Heart right ventricle (tissue), 16 donors: ENCODE results near the gene SYDE2. TPM values are rescaled to one million over a fixed set of nuclear protein-coding genes. Genes with fewer than 3 reads are reported as not detected.

Experiments
- ATAC-seq, 8 donors: fragments of 200-7000 bp; cut with Tn5 transposase; one replicate each; pipeline ENCODE4 v1.9.1; 2020; ENCODE audit warnings: mild to moderate bottlenecking in 8 of 8, moderate library complexity in 8 of 8, moderate number of reproducible peaks in 1 of 8
- DNase-seq, 2 donors: peaks; one replicate each; pipeline ENCODE4 v3.0.0-alpha.2; 2020
- H3K27ac ChIP-seq, 10 donors: fragments of 200-600 bp; sonication (generic) in 2 of 10; one replicate each; pipeline versions ENCODE4 v1.5.0 to v1.8.0; 2020 to 2022; ENCODE audit warnings: mild to moderate bottlenecking in 3 of 10
- H3K27me3 ChIP-seq, 7 donors: fragments of 200-600 bp; one replicate each; pipeline ENCODE4 v1.8.0; 2021 to 2022; ENCODE audit warnings: mild to moderate bottlenecking in 2 of 7
- H3K36me3 ChIP-seq, 9 donors: fragments of 200-600 bp; sonication (generic) in 1 of 9; one replicate each; pipeline versions ENCODE4 v1.5.0 to v1.8.0; 2020 to 2022; ENCODE audit warnings: mild to moderate bottlenecking in 2 of 9
- H3K4me1 ChIP-seq, 9 donors: fragments of 200-600 bp; sonication (generic) in 1 of 9; one replicate each; pipeline versions ENCODE4 v1.5.0 to v1.8.0; 2020 to 2022; ENCODE audit warnings: mild to moderate bottlenecking in 4 of 9
- H3K4me3 ChIP-seq, 10 donors: fragments of 200-600 bp; sonication (generic) in 2 of 10; one replicate each; pipeline versions ENCODE4 v1.5.0 to v1.8.0; 2020 to 2022; ENCODE audit warnings: mild to moderate bottlenecking in 7 of 10, moderate library complexity in 2 of 10
- H3K9me3 ChIP-seq, 11 donors: fragments of 200-600 bp in 10 of 11; sonication (generic) in 2 of 11; one replicate each; pipeline versions ENCODE4 v1.5.0 to v1.8.0; 2013 to 2022; ENCODE audit warnings: mild to moderate bottlenecking in 2 of 11, control low read depth in 1 of 11, moderate library complexity in 1 of 11
- CTCF ChIP-seq, 9 donors: fragments of 200-600 bp; sonication (generic) in 2 of 9; IDR thresholded peaks; one replicate each; pipeline versions ENCODE4 v1.5.0 to v1.8.0; 2021 to 2022; ENCODE audit warnings: antibody characterized with exemption in 9 of 9, mild to moderate bottlenecking in 5 of 9, moderate library complexity in 1 of 9
- WGBS, 2 donors: extraction: QIAGEN DNeasy Blood & Tissue Kit; methylation state at CpG; one replicate each; pipeline ENCODE4 v1.1.7; 2013; ENCODE audit warnings: inconsistent platforms in 1 of 2; 5-methylcytosine and 5-hydroxymethylcytosine counted together
- intact Hi-C, 10 donors: fragments of 100-400 bp; cut with DNase I; formaldehyde crosslinking; loops; one replicate each; pipeline versions ENCODE4 v1.11.1 to v1.14.2; 2022
- polyA plus RNA-seq, 2 donors: library from polyadenylated mRNA; stranded (reverse); fragments of 200-250 nt; gene quantifications; one replicate each; pipeline ENCODE4 v1.2.3, GENCODE V29; 2013
- total RNA-seq, 10 donors: library from RNA; stranded (reverse); fragmentation: NEBNext Ultra II Directional in 3 of 10; extraction: Animal tissue kit (Norgen Biotek cat#: 25700) in 3 of 10; gene quantifications; one replicate each; pipeline versions ENCODE4 v1.2.1 to v1.2.4, GENCODE V29; 2021 to 2023
- donor health status: Arrhythmogenic right ventricular cardiomyopathy.
- donor health status: ischemic (EF 13 %, LVEDD 7.1; RV severe dilation, severe dysfunction).
- donor health status: healthy with polysubstance abuse.
- donor health status: DM: no; HTN: yes; CAD: no.
- donor health status: DM: no; HTN: no; CAD: no.
- donor health status: ischemic (EF 25% LVEDD 6.9; RV normal size, moderate dysfunction).
- donor health status: ischemic (EF 25% LVEDD 5.7; RV mildly dilated, moderate dysfunction).
- donor health status: healthy.
- donor health status: DM: yes; HTN: yes; CAD: no.
- donor health status: Ischemic cardiomyopathy.
- donor health status: ischemic (EF 35%, LVEDD 5.7; RV mildly dilated, moderate dysfunction).
- donor health status: nonischemic (EF 11% LVEDD 7.7; RV severe dilation, severe dysfunction).
- donor health status: DM: yes; HTN: yes; CAD: no.
- donor health status: PGD.
- donor health status: ischemic (EF 29% LVEDD 5.4; RV normal size, mild dysfunction).
- donor health status: nonischemic (EF 23%, LVEDD 6.1; RV moderate dilation, normal function).

Gene SYDE2
- total and polyA plus RNA-seq, 12 donors: 1.1 to 24.7 (median 20.9) TPM

- Histone ChIP-seq H3K4me3 (no peak overlapping the region), H3K36me3 (no peaks in the 10 kb centered on the region), H3K27me3 (no peaks in the 10 kb centered on the region), H3K9me3 (no peaks in the 10 kb centered on the region), H3K4me1 (no peaks in the 10 kb centered on the region), H3K27ac (no peak overlapping the region)
- ATAC-seq (no peak), DNase-seq (no peak)
- intact Hi-C loops: no loop called here
- WGBS, 2 donors: 75 to 80% methylated on average over 2 of the region's 2 CpGs
- TF ChIP-seq CTCF (IDR thresholded peaks at IDR 0.05): no peak
Measured at GRCh38 chr1:85122169-85122568, 78.6 kb downstream of the SYDE2 start.

DNA sequence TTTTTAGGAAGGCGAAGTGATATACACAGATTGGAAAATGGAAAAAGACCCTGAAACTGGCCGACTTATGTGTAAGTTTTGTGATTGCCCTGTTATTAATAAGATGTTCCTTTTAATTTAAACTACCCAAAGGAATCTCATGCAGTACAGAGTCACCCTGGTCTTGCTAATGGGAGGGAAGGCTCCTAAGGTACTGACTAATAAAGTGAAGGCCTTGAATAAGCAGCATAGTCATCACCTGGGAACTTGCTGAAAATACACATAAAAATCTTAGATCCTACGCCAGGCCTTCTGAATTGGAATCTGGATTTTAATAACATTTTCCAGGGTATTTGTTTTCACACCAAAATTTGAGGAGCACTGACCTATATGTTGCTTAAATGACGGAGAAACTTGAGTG is 79.1 kb downstream of the SYDE2 start:
- no peaks in the 10 kb centered on the region for H3K9me3 ChIP-seq
- no peak overlapping the region for H3K4me3 ChIP-seq
- no peak overlapping the region for H3K27ac ChIP-seq
- WGBS, 2 donors: 89 to 90% methylated on average over 4 of the region's 4 CpGs
- no peaks in the 10 kb centered on the region for H3K4me1 ChIP-seq
- ATAC-seq (no peak), DNase-seq (no peak)
- H3K36me3 ChIP-seq: no peaks in the 10 kb centered on the region
- no peak for TF ChIP-seq CTCF (IDR thresholded peaks at IDR 0.05)
- intact Hi-C loops: no loop called here
- H3K27me3 ChIP-seq: no peaks in the 10 kb centered on the region

GRCh38 chr1:85118751-85119150 is 82.1 kb downstream of the SYDE2 start:
- no peak for TF ChIP-seq CTCF (IDR thresholded peaks at IDR 0.05)
- Histone ChIP-seq H3K9me3 (no peaks in the 10 kb centered on the region), H3K36me3 (no peaks in the 10 kb centered on the region), H3K27me3 (no peaks in the 10 kb centered on the region), H3K4me1 (no peaks in the 10 kb centered on the region), H3K4me3 (no peak overlapping the region), H3K27ac (no peak overlapping the region)
- intact Hi-C loops: no loop called here
- no peak for ATAC-seq
- DNase-seq: no peak
- WGBS, 2 donors: 79 to 91% methylated on average over 1 of the region's 1 CpG

- no peak overlapping the region for H3K4me3 ChIP-seq
- no peak overlapping the region for H3K27ac ChIP-seq
- intact Hi-C loops: no loop called here
- H3K27me3 ChIP-seq: no peaks in the 10 kb centered on the region
- H3K4me1 ChIP-seq: no peaks in the 10 kb centered on the region
- ATAC-seq: no peak
- no peak for DNase-seq
- no peaks in the 10 kb centered on the region for H3K36me3 ChIP-seq
- H3K9me3 ChIP-seq: no peaks in the 10 kb centered on the region
- TF ChIP-seq CTCF (IDR thresholded peaks at IDR 0.05): no peak
Measured at GRCh38 chr1:85116856-85117255, 84.0 kb downstream of the SYDE2 start.

DNA sequence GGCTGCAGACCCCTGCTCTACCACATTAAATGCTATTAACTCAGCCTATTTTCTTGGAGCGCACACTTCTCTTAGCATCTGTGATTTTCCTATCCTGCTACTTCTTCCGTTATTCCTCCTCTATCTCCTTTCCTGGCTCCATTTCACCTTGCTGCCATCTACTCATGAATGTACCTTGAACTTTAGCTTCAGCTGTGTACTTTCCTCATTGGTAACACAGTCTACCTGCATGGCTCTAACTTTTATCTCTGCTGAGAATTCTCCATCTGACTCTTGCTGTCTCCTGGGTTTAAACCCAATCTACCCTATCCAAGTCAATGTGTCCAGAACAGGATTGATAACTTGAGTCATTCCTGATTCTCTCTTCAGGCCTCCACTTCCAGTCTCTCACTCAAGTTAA is 84.9 kb downstream of the SYDE2 start:
- Histone ChIP-seq H3K27ac (no peak overlapping the region), H3K4me3 (no peak overlapping the region), H3K36me3 (no peaks in the 10 kb centered on the region), H3K27me3 (no peaks in the 10 kb centered on the region), H3K9me3 (no peaks in the 10 kb centered on the region), H3K4me1 (no peaks in the 10 kb centered on the region)
- 82 to 94% methylated on average over 2 of the region's 2 CpGs for WGBS, 2 donors
- intact Hi-C loops: no loop called here
- no peak for TF ChIP-seq CTCF (IDR thresholded peaks at IDR 0.05)
- DNase-seq: no peak
- no peak for ATAC-seq
